H9 (cell line): Measurements from ENCODE around the gene SLC13A4. TPM values are rescaled to one million over a fixed set of nuclear protein-coding genes. Genes with fewer than 3 reads are reported as not detected.

Experiments used
- DNase-seq: peaks from one replicate; pipeline ENCODE4 v3.0.0-alpha.2; 2017
- H2AFZ ChIP-seq: one replicate; pipeline ENCODE4 v1.6.1; 2013; ENCODE audit warnings: mild to moderate bottlenecking, low read length, control low read depth, moderate library complexity
- H2AK5ac ChIP-seq: 2 replicates; pipeline ENCODE4 v1.6.1; 2013; ENCODE audit warnings: low read length, control low read depth, mixed read lengths; ENCODE audit not compliant: insufficient read length
- H2BK120ac ChIP-seq: one replicate; pipeline ENCODE4 v1.6.1; 2013; ENCODE audit warnings: low read depth, mild to moderate bottlenecking, low read length, control low read depth, inconsistent platforms; ENCODE audit not compliant: poor library complexity, severe bottlenecking
- H2BK12ac ChIP-seq: 2 replicates; pipeline ENCODE4 v1.6.1; 2013; ENCODE audit warnings: low read length, control low read depth, mixed read lengths, low read depth; ENCODE audit not compliant: insufficient read length
- H2BK15ac ChIP-seq: 2 replicates; pipeline ENCODE4 v1.6.1; 2013; ENCODE audit warnings: low read depth, low read length, control low read depth
- H2BK20ac ChIP-seq: one replicate; pipeline ENCODE4 v1.6.1; 2013; ENCODE audit warnings: low read depth, mild to moderate bottlenecking, low read length, control low read depth, inconsistent platforms; ENCODE audit not compliant: poor library complexity, severe bottlenecking
- H2BK5ac ChIP-seq: 2 replicates; pipeline ENCODE4 v1.6.1; 2013; ENCODE audit warnings: low read length, control low read depth, mixed read lengths; ENCODE audit not compliant: insufficient read length
- H3K14ac ChIP-seq: 2 replicates; pipeline ENCODE4 v1.6.1; 2013; ENCODE audit warnings: low read length, control low read depth; ENCODE audit not compliant: insufficient read depth
- H3K18ac ChIP-seq: 2 replicates; pipeline ENCODE4 v1.6.1; 2013; ENCODE audit warnings: low read depth, mild to moderate bottlenecking, mixed read lengths, low read length, control low read depth; ENCODE audit not compliant: insufficient read length
- H3K23ac ChIP-seq: 2 replicates; pipeline ENCODE4 v1.6.1; 2013; ENCODE audit warnings: low read length, control low read depth, mixed read lengths, low read depth; ENCODE audit not compliant: insufficient read length
- H3K23me2 ChIP-seq: 2 replicates; pipeline ENCODE4 v1.6.1; 2013; ENCODE audit warnings: low read depth, mild to moderate bottlenecking, mixed read lengths, low read length, control low read depth; ENCODE audit not compliant: insufficient read length, poor library complexity, severe bottlenecking
- H3K27ac ChIP-seq: 2 replicates; pipeline ENCODE4 v1.5.1; 2013; ENCODE audit warnings: low read length, control low read depth, mixed read lengths, low read depth; ENCODE audit not compliant: insufficient read length
- H3K27me3 ChIP-seq: 2 replicates; pipeline ENCODE4 v1.6.1; 2013; ENCODE audit warnings: low read length, control low read depth, inconsistent platforms; ENCODE audit not compliant: insufficient read depth
- H3K4ac ChIP-seq: 2 replicates; pipeline ENCODE4 v1.6.1; 2013; ENCODE audit warnings: low read depth, mild to moderate bottlenecking, control low read depth, inconsistent platforms, low read length, moderate library complexity
- H3K4me1 ChIP-seq: 2 replicates; pipeline ENCODE4 v1.6.1; 2013; ENCODE audit warnings: low read length, control low read depth, inconsistent platforms; ENCODE audit not compliant: insufficient read depth
- H3K4me2 ChIP-seq: 2 replicates; pipeline ENCODE4 v1.6.1; 2013; ENCODE audit warnings: low read length, control low read depth, mixed read lengths; ENCODE audit not compliant: insufficient read length, insufficient read depth
- H3K56ac ChIP-seq: 2 replicates; pipeline ENCODE4 v1.6.1; 2013; ENCODE audit warnings: low read depth, mild to moderate bottlenecking, mixed read lengths, low read length, control low read depth; ENCODE audit not compliant: insufficient read length
- H3K79me1 ChIP-seq: 2 replicates; pipeline ENCODE4 v1.6.1; 2013; ENCODE audit warnings: low read depth, mild to moderate bottlenecking, moderate library complexity, low read length, control low read depth, inconsistent platforms; ENCODE audit not compliant: insufficient read depth, poor library complexity, severe bottlenecking
- H3K79me2 ChIP-seq: 2 replicates; pipeline ENCODE4 v1.6.1; 2013; ENCODE audit warnings: low read length, control low read depth, inconsistent platforms; ENCODE audit not compliant: insufficient read depth
- H3K9ac ChIP-seq: 2 replicates; pipeline ENCODE4 v1.6.1; 2013; ENCODE audit warnings: low read length, control low read depth, mixed read lengths; ENCODE audit not compliant: insufficient read length; ENCODE audit errors: extremely low read depth
- H3K9me3 ChIP-seq: one replicate; pipeline ENCODE4 v1.6.1; 2013; ENCODE audit warnings: low read depth, low read length, inconsistent platforms; ENCODE audit not compliant: control insufficient read depth
- H3T11ph ChIP-seq: one replicate; pipeline ENCODE4 v1.6.1; 2013; ENCODE audit warnings: mild to moderate bottlenecking, low read length, control low read depth, inconsistent platforms
- H4K20me1 ChIP-seq: one replicate; pipeline ENCODE4 v1.6.1; 2013; ENCODE audit not compliant: control insufficient read depth, insufficient read length, insufficient read depth
- H4K5ac ChIP-seq: 2 replicates; pipeline ENCODE4 v1.6.1; 2013; ENCODE audit warnings: low read depth, mild to moderate bottlenecking, mixed read lengths, low read length, control low read depth; ENCODE audit not compliant: insufficient read length
- H4K8ac ChIP-seq: replicated peaks from 2 replicates; pipeline ENCODE4 v1.6.1; 2013; ENCODE audit warnings: low read length, control low read depth, mixed read lengths, low read depth; ENCODE audit not compliant: insufficient read length
- H4K91ac ChIP-seq: 2 replicates; pipeline ENCODE4 v1.6.1; 2013; ENCODE audit warnings: low read depth, mild to moderate bottlenecking, moderate library complexity, mixed read lengths, low read length, control low read depth; ENCODE audit not compliant: insufficient read length
- H3K27ac Mint-ChIP-seq, 3 experiments: 2 replicates in 2 of 3; 3 replicates in 1 of 3; pipeline ENCODE4 v1.8.0; 2020 to 2021; ENCODE audit warnings: mixed read lengths in 3 of 3, mild to moderate bottlenecking in 1 of 3, moderate library complexity in 1 of 3
- H3K27me3 Mint-ChIP-seq: 2 replicates; pipeline ENCODE4 v1.8.0; 2021; ENCODE audit warnings: low read depth, mild to moderate bottlenecking, moderate library complexity, mixed read lengths
- H3K36me3 Mint-ChIP-seq, 3 experiments: 2 replicates in 2 of 3; 3 replicates in 1 of 3; pipeline ENCODE4 v1.8.0; 2020 to 2021; ENCODE audit warnings: low read depth in 3 of 3, mixed read lengths in 3 of 3; ENCODE audit not compliant: insufficient read depth in 1 of 3
- H3K4me1 Mint-ChIP-seq, 2 experiments: 2 replicates each; pipeline ENCODE4 v1.8.0; 2020; ENCODE audit warnings: mixed read lengths in 2 of 2
- H3K4me3 Mint-ChIP-seq, 2 experiments: 2 replicates in 1 of 2; 3 replicates in 1 of 2; pipeline ENCODE4 v1.8.0; 2020 to 2021; ENCODE audit warnings: mild to moderate bottlenecking in 2 of 2, mixed read lengths in 2 of 2, moderate library complexity in 1 of 2
- H3K9me3 Mint-ChIP-seq, 2 experiments: 2 replicates in 1 of 2; 3 replicates in 1 of 2; pipeline ENCODE4 v1.8.0; 2020; ENCODE audit warnings: mild to moderate bottlenecking in 2 of 2, mixed read lengths in 2 of 2, moderate library complexity in 1 of 2
- CTCF ChIP-seq: fragments of 200-600 bp; sonication (generic); conservative IDR thresholded peaks from 3 replicates; pipeline ENCODE4 v1.8.0; 2021; ENCODE audit warnings: antibody characterized with exemption, mild to moderate bottlenecking
- WGBS: extraction: QIAGEN DNeasy Blood & Tissue Kit; methylation state at CpG from one replicate; pipeline ENCODE4 v1.1.7; 2013; ENCODE audit warnings: missing lambda C conversion rate, low lambda C conversion rate, mixed read lengths; ENCODE audit not compliant: insufficient read length; ENCODE audit errors: extremely low coverage; 5-methylcytosine and 5-hydroxymethylcytosine counted together
- total RNA-seq: library from RNA; stranded (reverse); gene quantifications from 2 replicates; pipeline ENCODE4 v1.2.1, GENCODE V29; 2021

The SLC13A4 gene
- total RNA-seq, 1 experiment from 2014 or later, result 3.5 TPM

DNA sequence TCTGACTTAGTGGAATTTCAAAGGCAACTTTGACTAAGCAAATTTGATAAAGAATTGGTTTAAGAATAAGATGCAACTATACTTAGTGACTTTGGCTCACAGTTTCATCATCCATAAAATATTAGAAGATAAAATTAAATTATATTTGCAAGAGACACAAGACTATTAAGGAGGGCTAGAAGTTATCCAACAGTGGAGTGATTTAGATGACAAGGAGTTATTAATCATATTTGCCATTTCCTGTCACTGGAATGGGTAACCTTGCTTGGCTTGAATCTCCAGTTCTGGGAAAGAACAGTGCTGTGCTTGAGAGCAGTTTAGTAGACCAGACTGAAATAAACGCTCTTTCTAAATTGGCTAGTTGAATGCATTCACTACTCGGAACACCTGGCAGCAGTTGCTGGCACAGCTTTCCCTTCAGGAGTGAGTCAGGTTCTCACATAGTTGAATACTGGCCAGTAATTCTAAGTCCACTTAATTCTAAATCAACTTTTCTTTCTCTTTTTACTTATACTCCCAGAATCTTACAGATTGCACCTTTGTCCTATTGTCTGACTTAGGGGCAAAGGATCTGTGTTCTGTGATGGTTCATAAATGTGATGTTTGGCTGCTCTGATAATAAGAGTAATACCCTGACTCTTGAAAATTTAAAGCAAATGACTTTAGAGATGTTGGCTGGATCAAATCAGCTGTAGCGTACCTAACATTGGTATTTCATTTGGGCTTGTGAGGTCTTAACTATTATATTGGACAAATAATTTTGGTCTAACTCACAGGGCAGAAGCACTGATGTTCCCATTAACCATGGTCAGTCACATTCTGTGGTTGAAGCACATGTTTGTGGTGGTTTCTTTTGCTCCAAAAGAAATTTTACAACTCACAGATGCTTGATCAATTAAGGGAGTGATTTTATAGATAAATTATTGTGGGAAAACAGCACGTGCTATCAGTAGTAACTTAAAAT, 49.1 kb downstream of the SLC13A4 start:
- Histone ChIP-seq H2BK120ac (no peak overlapping the region), H4K8ac (no peak overlapping the region), H2BK5ac (no peak overlapping the region), H2BK15ac (no peak overlapping the region), H2AK5ac (no peak overlapping the region), H3K14ac (no peak overlapping the region), H2AFZ (no peak overlapping the region), H3K27ac (no peak overlapping the region), H3K79me2 (no peaks in the 10 kb centered on the region), H3K9me3 (no peaks in the 10 kb centered on the region), H3K4me2 (no peak overlapping the region), H2BK12ac (no peak overlapping the region), H4K20me1 (no peaks in the 10 kb centered on the region), H3K27me3 (no peaks in the 10 kb centered on the region), H4K91ac (no peak overlapping the region), H2BK20ac (no peak overlapping the region), H4K5ac (no peak overlapping the region), H3K4me1 (no peaks in the 10 kb centered on the region; the same call in 1 of the 2 replicates), H3K9ac (no peak overlapping the region), H3K4ac (no peak overlapping the region), H3K56ac (no peak overlapping the region), H3T11ph (no peak overlapping the region), H3K23me2 (no peaks in the 10 kb centered on the region), H3K18ac (no peak overlapping the region), H3K79me1 (no peaks in the 10 kb centered on the region), H3K23ac (no peak overlapping the region)
- H3K36me3 Mint-ChIP-seq, result peaks cover 0 to 24% (median 21%) of the 10 kb centered on the region in 3 experiments; a peak in 5 of 7 replicates
- no CpG with 5 or more reads among the region's 4 CpGs for WGBS
- H3K4me1 Mint-ChIP-seq, result peaks cover 0 to under 1% of the 10 kb centered on the region in 2 experiments; a peak in 1 of 4 replicates
- TF ChIP-seq CTCF, result no peak
- H3K9me3 Mint-ChIP-seq, result no peaks in the 10 kb centered on the region
- no peak overlapping the region for H3K4me3 Mint-ChIP-seq
- DNase-seq, result no peak
- peak overlapping the region in 1 of 3 experiments; percentile 68; a peak in 2 of 7 replicates for H3K27ac Mint-ChIP-seq
- H3K27me3 Mint-ChIP-seq, result no peaks in the 10 kb centered on the region
